SK-N-MC (cell line): Measurements from ENCODE around the gene SLC46A1.

Experiments used
- EZH2 ChIP-seq: fragments of 200-600 bp; sonication (generic); IDR thresholded peaks from one replicate; pipeline ENCODE4 v1.6.1; 2017; ENCODE audit warnings: antibody characterized with exemption
- FOXP2 ChIP-seq: optimal IDR thresholded peaks from 2 replicates; pipeline ENCODE3; 2011; ENCODE audit warnings: mild to moderate bottlenecking, moderate library complexity; ENCODE audit not compliant: insufficient read depth; ENCODE audit errors: extremely low read length, control extremely low read depth
- POLR2AphosphoS5 ChIP-seq: IDR thresholded peaks from 2 replicates; pipeline ENCODE4 v1.6.1; 2012; ENCODE audit warnings: mild to moderate bottlenecking, low read depth, low read length, borderline replicate concordance

DNA sequence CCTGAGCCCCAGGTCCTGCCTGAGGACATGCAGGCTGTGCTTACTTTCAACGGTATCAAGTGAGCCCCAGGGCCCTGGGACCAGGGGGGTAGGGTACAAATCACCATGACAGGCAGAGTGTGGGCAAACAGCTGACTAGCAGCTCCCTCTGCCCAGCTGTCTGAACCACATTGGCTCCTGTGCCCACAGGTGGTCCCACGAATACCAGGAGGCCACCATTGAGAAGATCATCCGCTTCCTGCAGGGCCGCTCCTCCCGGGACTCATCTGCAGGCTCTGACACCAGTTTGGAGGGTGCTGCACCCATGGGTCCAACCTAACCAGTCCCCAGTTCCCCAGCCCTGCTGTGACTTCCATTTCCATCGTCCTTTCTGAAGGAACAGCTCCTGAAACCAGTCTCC is 10.0 kb downstream of the SLC46A1 start:
- no peak for TF ChIP-seq FOXP2
- TF ChIP-seq EZH2 = no peak
- no peak for TF ChIP-seq POLR2AphosphoS5
